ENCODE data around the gene UBIAD1.
A peak's percentile ranks its signal among the peaks of the same experiment; 100 is the strongest.

The UBIAD1 gene

GRCh38 chr1:11307852-11308251, 34.9 kb downstream of the UBIAD1 start:
- CTCF ChIA-PET: interaction anchor here (0.6 to 0.7 kb wide), 2 partner anchors 164 to 254 kb away, joined by 3 to 9 read pairs; no protein-coding TSS in a partner anchor
- DNase-seq (ENCODE audit: low spot score): no peak
- H3K27ac ChIP-seq: no peak overlapping the region
- TF ChIP-seq CTCF (conservative IDR thresholded peaks at IDR 0.05; ENCODE audit: low read depth): no peak
- POLR2A ChIA-PET (ENCODE audit: low non-redundant PET): no interaction called here

- ChIA-PET CTCF (no interaction called here), POLR2A (ENCODE audit: low non-redundant PET) (no interaction called here)
- no peak for DNase-seq (ENCODE audit: low spot score)
- no peak overlapping the region for H3K27ac ChIP-seq
- no peak for TF ChIP-seq CTCF (conservative IDR thresholded peaks at IDR 0.05; ENCODE audit: low read depth)
Observed at GRCh38 chr1:11308699-11309224, 35.8 kb downstream of the UBIAD1 start.

- CTCF ChIA-PET: no interaction called here
- H3K27ac ChIP-seq: no peak overlapping the region
- POLR2A ChIA-PET (ENCODE audit: low non-redundant PET): no interaction called here
Observed at GRCh38 chr1:11309385-11309784, 36.4 kb downstream of the UBIAD1 start.

GRCh38 chr1:11311816-11312755, 39.1 kb downstream of the UBIAD1 start:
- ChIA-PET CTCF (interaction anchor here (0.5 to 0.9 kb wide), 3 partner anchors 19 to 222 kb away, joined by 5 to 8 read pairs (median 5); no protein-coding TSS in a partner anchor), POLR2A (ENCODE audit: low non-redundant PET) (no interaction called here)
- no peak for TF ChIP-seq CTCF (conservative IDR thresholded peaks at IDR 0.05; ENCODE audit: low read depth)
- DNase-seq (ENCODE audit: low spot score): no peak
- no peak overlapping the region for H3K27ac ChIP-seq

More at GRCh38 chr1:11309385-11309784, 36.4 kb downstream of the UBIAD1 start:
- TF ChIP-seq CTCF (conservative IDR thresholded peaks at IDR 0.05; ENCODE audit: low read depth): no peak
- DNase-seq (ENCODE audit: low spot score): no peak

GRCh38 chr1:11314959-11315358, 42.0 kb downstream of the UBIAD1 start:
- CTCF ChIA-PET: no interaction called here
- POLR2A ChIA-PET (ENCODE audit: low non-redundant PET): interaction anchor here (0.6 kb wide), 1 partner anchor 13 kb away, joined by 6 read pairs; no protein-coding TSS in a partner anchor
- no peak for DNase-seq (ENCODE audit: low spot score)
- H3K27ac ChIP-seq: no peak overlapping the region
- TF ChIP-seq CTCF (conservative IDR thresholded peaks at IDR 0.05; ENCODE audit: low read depth): no peak

GRCh38 chr1:11316701-11317100, 43.7 kb downstream of the UBIAD1 start:
- TF ChIP-seq CTCF (conservative IDR thresholded peaks at IDR 0.05; ENCODE audit: low read depth): no peak
- POLR2A ChIA-PET (ENCODE audit: low non-redundant PET): interaction anchor here (0.7 kb wide), 2 partner anchors 73 to 955 kb away, joined by 3 to 5 read pairs; no protein-coding TSS in a partner anchor
- H3K27ac ChIP-seq: peak overlapping the region; percentile 93
- DNase-seq (ENCODE audit: low spot score): peak; percentile 69
- CTCF ChIA-PET: interaction anchor here (0.8 kb wide), 1 partner anchor 279 kb away, joined by 4 read pairs; no protein-coding TSS in a partner anchor
